Smooth muscle cell (in vitro differentiated cells): ENCODE data around the gene USP2. TPM values are rescaled to one million over a fixed set of nuclear protein-coding genes. Genes with fewer than 3 reads are reported as not detected.

ENCODE experiments used
- DNase-seq: peaks from one replicate; lab custom pipeline; 2025; ENCODE audit not compliant: unreplicated experiment; lab: John Stamatoyannopoulos, UW
- H2AFZ ChIP-seq: fragments of 200-600 bp; sonication (generic); 2 replicates; pipeline ENCODE4 v1.6.0; 2016; ENCODE audit warnings: antibody characterized with exemption, low read depth, mild to moderate bottlenecking
- H3F3A ChIP-seq: fragments of 200-600 bp; sonication (generic); 2 replicates; pipeline ENCODE4 v1.6.0; 2017; ENCODE audit warnings: antibody characterized with exemption, low read depth
- H3K27ac ChIP-seq: fragments of 200-600 bp; sonication (generic); 2 replicates; pipeline ENCODE4 v1.5.1; 2016; ENCODE audit warnings: low read depth, mild to moderate bottlenecking
- H3K27me3 ChIP-seq: fragments of 200-600 bp; sonication (generic); 2 replicates; pipeline ENCODE4 v1.6.1; 2016; ENCODE audit warnings: low read depth, mild to moderate bottlenecking
- H3K36me3 ChIP-seq: fragments of 200-600 bp; sonication (generic); 2 replicates; pipeline ENCODE4 v1.5.1; 2016; ENCODE audit warnings: low read depth
- H3K4me1 ChIP-seq: fragments of 200-600 bp; sonication (generic); 2 replicates; pipeline ENCODE4 v1.5.1; 2016; ENCODE audit warnings: low read depth
- H3K4me2 ChIP-seq: fragments of 200-600 bp; sonication (generic); 2 replicates; pipeline ENCODE4 v1.6.0; 2016; ENCODE audit warnings: mild to moderate bottlenecking
- H3K4me3 ChIP-seq: fragments of 200-600 bp; sonication (generic); 2 replicates; pipeline ENCODE4 v1.5.1; 2016; ENCODE audit warnings: mild to moderate bottlenecking
- H3K79me2 ChIP-seq: fragments of 200-600 bp; sonication (generic); 2 replicates; pipeline ENCODE4 v1.6.0; 2016; ENCODE audit warnings: low read depth, mild to moderate bottlenecking
- H3K9ac ChIP-seq: fragments of 200-600 bp; sonication (generic); 2 replicates; pipeline ENCODE4 v1.6.0; 2016; ENCODE audit warnings: low read depth
- H3K9me3 ChIP-seq: fragments of 200-600 bp; sonication (generic); replicated peaks from 2 replicates; pipeline ENCODE4 v1.5.1; 2016; ENCODE audit warnings: low read depth
- H4K20me1 ChIP-seq: fragments of 200-600 bp; sonication (generic); 2 replicates; pipeline ENCODE4 v1.6.0; 2016; ENCODE audit warnings: low read depth
- CTCF ChIP-seq: fragments of 200-600 bp; sonication (generic); IDR thresholded peaks from 2 replicates; pipeline ENCODE4 v1.5.1; 2017; ENCODE audit warnings: borderline replicate concordance, mild to moderate bottlenecking, antibody characterized with exemption; ENCODE audit not compliant: insufficient read depth, poor library complexity, severe bottlenecking
- WGBS: methylation state at CpG from one replicate; pipeline ENCODE4 v1.1.7; 2016; ENCODE audit warnings: low lambda C conversion rate; 5-methylcytosine and 5-hydroxymethylcytosine counted together
- polyA plus RNA-seq: library from polyadenylated mRNA; unstranded; fragments of >200 nt; fragmentation: Nextera tagmentation; extraction: Ambion mirVana; gene quantifications from 2 replicates; pipeline ENCODE4 v1.2.1, GENCODE V29; 2016
- total RNA-seq: library from RNA; depleted of rRNA; stranded (reverse); fragments of >200 nt; gene quantifications from 2 replicates; pipeline ENCODE4 v1.2.3, GENCODE V29; 2014

Gene USP2
- total and polyA plus RNA-seq, 2 experiments from 2014 or later: 0.25 to 1.4 TPM

- Histone ChIP-seq H2AFZ (no peak overlapping the region), H3F3A (no peaks in the 10 kb centered on the region), H3K4me1 (no peaks in the 10 kb centered on the region), H3K27me3 (peaks cover 3% of the 10 kb centered on the region), H3K9ac (no peak overlapping the region), H3K27ac (no peak overlapping the region), H3K79me2 (no peaks in the 10 kb centered on the region), H3K4me2 (no peak overlapping the region), H3K36me3 (no peaks in the 10 kb centered on the region), H3K4me3 (no peak overlapping the region), H4K20me1 (no peaks in the 10 kb centered on the region), H3K9me3 (no peaks in the 10 kb centered on the region)
- DNase-seq: no peak
- no peak for TF ChIP-seq CTCF
- 75% methylated on average over 16 of the region's 16 CpGs for WGBS
Measured at GRCh38 chr11:119347940-119348605, 33.4 kb downstream of the USP2 start.

GRCh38 chr11:119347242-119347641, 34.2 kb downstream of the USP2 start:
- DNase-seq: no peak
- Histone ChIP-seq H3K9ac (no peak overlapping the region), H3K27ac (no peak overlapping the region), H3K9me3 (no peaks in the 10 kb centered on the region), H3K79me2 (no peaks in the 10 kb centered on the region), H3K27me3 (peaks cover 10% of the 10 kb centered on the region), H2AFZ (no peak overlapping the region), H3K36me3 (no peaks in the 10 kb centered on the region), H3K4me1 (no peaks in the 10 kb centered on the region), H3K4me3 (no peak overlapping the region), H3F3A (no peaks in the 10 kb centered on the region), H3K4me2 (no peak overlapping the region), H4K20me1 (no peaks in the 10 kb centered on the region)
- WGBS: 62% methylated on average over 2 of the region's 2 CpGs
- TF ChIP-seq CTCF: no peak

GRCh38 chr11:119346605-119347004, 34.9 kb downstream of the USP2 start, which contains the start of gene MFRP:
MFRP (minus strand) TSS chr11:119346705; CDS start chr11:119346513, 192 bp downstream.
- Histone ChIP-seq H2AFZ (no peak within 1 kb of the TSS), H3K79me2 (no peaks in the 10 kb centered on the region), H3K4me3 (no peak within 1 kb of the TSS), H3K27ac (no peak within 1 kb of the TSS), H3F3A (no peaks in the 10 kb centered on the region), H3K27me3 (peaks cover 16% of the 10 kb centered on the region), H3K9me3 (no peaks in the 10 kb centered on the region), H4K20me1 (no peaks in the 10 kb centered on the region), H3K4me1 (no peaks in the 10 kb centered on the region), H3K9ac (no peak within 1 kb of the TSS), H3K4me2 (no peak within 1 kb of the TSS), H3K36me3 (no peaks in the 10 kb centered on the region)
- DNase-seq: no peak
- 58% methylated on average over 6 of the region's 6 CpGs for WGBS
- TF ChIP-seq CTCF: no peak

GRCh38 chr11:119345685-119346084, 35.8 kb downstream of the USP2 start:
- Histone ChIP-seq H3K27ac (no peak overlapping the region), H3K36me3 (no peaks in the 10 kb centered on the region), H3K4me1 (peaks cover 6% of the 10 kb centered on the region), H3K27me3 (peaks cover 26% of the 10 kb centered on the region), H3K4me2 (no peak overlapping the region), H3K79me2 (no peaks in the 10 kb centered on the region), H4K20me1 (no peaks in the 10 kb centered on the region), H3K9me3 (no peaks in the 10 kb centered on the region), H3F3A (no peaks in the 10 kb centered on the region), H3K9ac (no peak overlapping the region), H2AFZ (no peak overlapping the region), H3K4me3 (no peak overlapping the region)
- TF ChIP-seq CTCF: no peak
- 82% methylated on average over 12 of the region's 12 CpGs for WGBS
- DNase-seq: no peak
